Measurements from ENCODE around the gene GRAMD4.

GRAMD4 gene

GRCh38 chr22:46580940-46581537 is 39.1 kb upstream of the GRAMD4 start:
- Histone ChIP-seq H4K20me1 (peaks cover 28 to 76% (median 63%) of the 10 kb centered on the region in 11 experiments; a peak in 21 of 22 replicates), H3K4me1 (peaks cover 60 to 93% (median 90%) of the 10 kb centered on the region in 10 experiments), H3K36me3 (peaks cover 0 to 6% (median 0%) of the 10 kb centered on the region in 11 experiments; a peak in 2 of 22 replicates), H3K4me2 (peak overlapping the region; percentile 92 to 100 (median 98)), H3K4me3 (peak overlapping the region in 2 of 10 experiments; percentile 11 to 14; a peak in 1 of 20 replicates), H3K9ac (peak overlapping the region in 7 of 11 experiments; percentile 24 to 95 (median 91); a peak in 14 of 22 replicates), H3K27me3 (peaks cover 0 to 9% (median 0%) of the 10 kb centered on the region in 11 experiments; a peak in 3 of 22 replicates), H3K9me3 (replicated peaks in 1 of 11) (no peaks in the 10 kb centered on the region), H3K27ac (peak overlapping the region in 9 of 11 experiments; percentile 25 to 89 (median 43); a peak in 15 of 22 replicates)
- TF ChIP-seq Cebpa-rat (IDR thresholded peaks at IDR 0.05), result no peak

DNA sequence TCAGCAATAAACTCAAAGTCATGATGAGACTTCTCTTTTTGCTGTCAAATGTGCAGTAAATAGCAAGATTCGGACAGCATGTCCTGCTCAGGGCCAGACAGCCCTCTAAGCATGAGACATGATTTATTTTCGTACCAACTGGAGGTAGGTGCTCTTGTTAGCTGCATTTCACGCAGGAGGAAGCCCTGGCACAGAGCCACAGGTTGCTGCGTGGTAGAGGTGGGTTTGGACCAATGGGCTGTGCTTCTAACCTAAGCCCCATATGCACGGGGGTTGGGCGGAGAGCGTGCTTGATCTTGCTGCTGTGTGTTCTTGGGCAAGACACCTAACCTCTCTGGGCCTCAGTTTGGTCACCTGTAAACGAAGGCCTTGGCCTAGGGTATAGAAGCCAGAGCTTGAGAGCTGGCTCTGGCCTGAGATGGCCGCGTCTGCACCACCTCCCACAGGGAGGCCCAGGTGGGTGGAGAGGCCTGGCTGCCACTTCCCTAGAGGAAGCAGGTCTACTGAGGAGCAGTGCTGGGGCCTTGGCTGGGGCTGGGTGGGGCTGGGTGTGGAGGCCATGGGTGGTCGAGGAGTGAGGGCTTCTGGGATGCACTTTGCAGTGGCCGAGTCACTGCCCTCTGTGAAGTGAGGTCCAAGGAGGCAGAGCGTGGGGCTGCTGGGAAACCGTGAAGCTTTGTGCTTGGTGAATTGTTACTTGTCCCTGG is 38.5 kb upstream of the GRAMD4 start:
- Histone ChIP-seq H3K4me2 (peak overlapping the region; percentile 92 to 100 (median 98)), H4K20me1 (peaks cover 30 to 82% (median 68%) of the 10 kb centered on the region in 11 experiments; a peak in 21 of 22 replicates), H3K36me3 (peaks cover 0 to 6% (median 0%) of the 10 kb centered on the region in 11 experiments; a peak in 2 of 22 replicates), H3K9ac (peak overlapping the region in 9 of 11 experiments; percentile 25 to 95 (median 90); a peak in 14 of 22 replicates), H3K9me3 (replicated peaks in 1 of 11) (no peaks in the 10 kb centered on the region), H3K4me3 (peak overlapping the region in 2 of 10 experiments; percentile 1 to 43; a peak in 3 of 20 replicates), H3K27ac (peak overlapping the region in 9 of 11 experiments; percentile 25 to 89 (median 43); a peak in 17 of 22 replicates), H3K4me1 (peaks cover 60 to 93% (median 90%) of the 10 kb centered on the region in 10 experiments), H3K27me3 (peaks cover 0 to 9% (median 0%) of the 10 kb centered on the region in 11 experiments; a peak in 3 of 22 replicates)
- TF ChIP-seq Cebpa-rat (IDR thresholded peaks at IDR 0.05), result no peak

DNA sequence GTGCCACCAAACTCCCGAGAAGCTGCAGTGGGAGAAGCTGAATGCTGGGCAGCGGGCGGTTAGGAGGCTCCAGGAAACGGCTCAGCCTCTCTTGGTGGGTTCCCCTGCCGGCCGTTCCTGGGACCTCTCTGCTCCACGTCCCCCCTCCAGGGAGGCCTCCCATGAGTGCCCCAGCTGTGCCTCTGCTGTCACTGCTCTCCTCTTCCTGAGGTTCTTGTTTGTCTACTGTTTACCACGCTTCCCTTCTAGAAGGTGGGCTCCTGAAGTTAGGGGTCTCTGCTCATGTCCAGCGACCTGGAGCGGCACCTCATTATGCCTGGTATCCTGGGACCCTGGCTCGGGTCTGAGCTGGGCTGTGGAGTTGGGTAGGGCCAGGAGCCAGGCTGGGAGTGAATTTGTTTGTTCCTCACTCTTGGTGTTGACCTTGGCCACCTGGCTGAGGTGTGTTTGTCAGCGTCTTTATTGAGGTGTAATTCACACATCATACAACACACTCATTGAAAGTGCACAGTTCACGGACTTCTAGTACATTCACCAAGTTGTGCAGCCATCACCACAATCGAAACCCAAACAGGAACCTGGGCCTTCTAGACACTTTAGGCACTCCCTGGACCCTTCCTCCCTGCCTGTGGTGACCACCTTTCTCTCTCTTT is 37.8 kb upstream of the GRAMD4 start:
- peak overlapping the region in 2 of 10 experiments; percentile 1 to 43; a peak in 3 of 20 replicates for H3K4me3 ChIP-seq
- H3K9ac ChIP-seq, result peak overlapping the region in 9 of 11 experiments; percentile 24 to 92 (median 41); a peak in 12 of 22 replicates

GRCh38 chr22:46583571-46583970 is 36.6 kb upstream of the GRAMD4 start:
- no peak for TF ChIP-seq Cebpa-rat (IDR thresholded peaks at IDR 0.05)
- Histone ChIP-seq H3K4me3 (no peak overlapping the region), H3K4me1 (peaks cover 68 to 100% (median 98%) of the 10 kb centered on the region in 10 experiments), H3K4me2 (peak overlapping the region in 8 of 11 experiments; percentile 95 to 100 (median 98); a peak in 16 of 22 replicates), H3K27me3 (peaks cover 0 to 14% (median 0%) of the 10 kb centered on the region in 11 experiments; a peak in 5 of 22 replicates), H3K9me3 (replicated peaks in 1 of 11) (no peaks in the 10 kb centered on the region), H3K27ac (no peak overlapping the region), H4K20me1 (peaks cover 33 to 89% (median 69%) of the 10 kb centered on the region in 11 experiments; a peak in 21 of 22 replicates), H3K9ac (no peak overlapping the region), H3K36me3 (peaks cover 0 to 6% (median 0%) of the 10 kb centered on the region in 11 experiments; a peak in 2 of 22 replicates)

More for the DNA sequence above, 37.8 kb upstream of the GRAMD4 start:
- H3K36me3 ChIP-seq, result peaks cover 0 to 6% (median 0%) of the 10 kb centered on the region in 11 experiments; a peak in 2 of 22 replicates
- TF ChIP-seq Cebpa-rat (IDR thresholded peaks at IDR 0.05), result no peak
- no peaks in the 10 kb centered on the region for H3K9me3 ChIP-seq (replicated peaks in 1 of 11)
- H3K27ac ChIP-seq, result peak overlapping the region in 9 of 11 experiments; percentile 8 to 89 (median 43); a peak in 16 of 22 replicates
- peaks cover 67 to 100% (median 97%) of the 10 kb centered on the region in 10 experiments for H3K4me1 ChIP-seq
- peaks cover 36 to 89% (median 76%) of the 10 kb centered on the region in 11 experiments; a peak in 21 of 22 replicates for H4K20me1 ChIP-seq
- peaks cover 0 to 9% (median 0%) of the 10 kb centered on the region in 11 experiments; a peak in 3 of 22 replicates for H3K27me3 ChIP-seq
- H3K4me2 ChIP-seq, result peak overlapping the region; percentile 92 to 100 (median 98)

DNA sequence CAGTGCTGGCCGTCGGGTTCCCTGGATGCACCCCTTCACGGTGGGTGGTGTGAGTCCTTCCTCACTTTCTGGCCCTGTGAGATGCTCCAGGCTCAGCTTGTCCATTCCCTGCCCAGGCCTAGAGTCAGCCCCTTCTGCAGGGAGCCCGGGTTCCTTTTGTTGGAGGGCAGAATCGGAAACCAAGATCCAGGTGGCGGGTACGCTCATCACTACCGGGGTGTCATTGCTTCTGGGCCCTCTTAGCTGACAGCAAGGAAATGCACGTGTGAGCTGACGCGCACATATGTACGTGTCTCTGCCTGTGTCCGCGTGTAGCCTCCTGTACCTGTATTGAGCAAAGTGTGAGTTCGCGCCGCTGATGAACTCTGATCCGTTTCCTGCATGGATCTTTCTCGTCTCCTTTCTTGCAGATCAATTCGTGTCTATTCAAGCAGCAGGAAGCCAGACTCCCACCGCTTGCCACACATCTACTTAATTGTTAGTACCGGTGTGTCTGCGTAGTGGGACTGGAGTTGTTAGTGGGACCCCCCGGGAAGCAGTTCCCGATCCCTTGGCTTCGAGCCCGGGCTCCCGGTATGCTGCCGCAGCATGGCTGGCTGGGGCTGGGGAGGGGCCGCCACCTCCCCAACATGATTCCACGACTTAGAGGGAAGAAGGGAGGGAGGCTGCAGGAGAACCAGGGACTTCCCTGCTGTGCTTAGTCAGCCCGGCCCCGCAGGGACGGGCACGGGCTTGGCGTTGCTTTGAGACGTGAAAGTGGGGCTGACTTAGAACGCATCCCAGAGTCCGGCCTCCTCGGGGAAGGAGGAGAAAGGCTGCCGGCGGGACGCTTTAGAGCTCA is 35.9 kb upstream of the GRAMD4 start:
- Histone ChIP-seq H3K27ac (peak overlapping the region in 1 of 11 experiments; percentile 30; a peak in 1 of 22 replicates), H3K36me3 (peaks cover 0 to 6% (median 0%) of the 10 kb centered on the region in 11 experiments; a peak in 2 of 22 replicates), H4K20me1 (peaks cover 26 to 87% (median 63%) of the 10 kb centered on the region in 11 experiments; a peak in 21 of 22 replicates), H3K9me3 (replicated peaks in 1 of 11) (no peaks in the 10 kb centered on the region), H3K4me2 (peak overlapping the region in 8 of 11 experiments; percentile 95 to 100 (median 98); a peak in 15 of 22 replicates), H3K4me1 (peaks cover 68 to 100% (median 98%) of the 10 kb centered on the region in 10 experiments), H3K4me3 (no peak overlapping the region), H3K9ac (peak overlapping the region in 1 of 11 experiments; percentile 14; a peak in 1 of 22 replicates), H3K27me3 (peaks cover 0 to 15% (median 0%) of the 10 kb centered on the region in 11 experiments; a peak in 5 of 22 replicates)
- no peak for TF ChIP-seq Cebpa-rat (IDR thresholded peaks at IDR 0.05)

- peaks cover 14 to 82% (median 52%) of the 10 kb centered on the region in 11 experiments; a peak in 17 of 22 replicates for H4K20me1 ChIP-seq
- H3K9me3 ChIP-seq (replicated peaks in 1 of 11), result no peaks in the 10 kb centered on the region
Observed at GRCh38 chr22:46585340-46586122, 34.7 kb upstream of the GRAMD4 start.

More at GRCh38 chr22:46585340-46586122, 34.7 kb upstream of the GRAMD4 start:
- Histone ChIP-seq H3K27me3 (peaks cover 0 to 14% (median 0%) of the 10 kb centered on the region in 11 experiments; a peak in 5 of 22 replicates), H3K4me2 (peak overlapping the region in 7 of 11 experiments; percentile 8 to 100 (median 98); a peak in 11 of 22 replicates), H3K36me3 (peaks cover 0 to 6% (median 0%) of the 10 kb centered on the region in 11 experiments; a peak in 2 of 22 replicates), H3K9ac (no peak overlapping the region), H3K4me1 (peaks cover 68 to 100% (median 98%) of the 10 kb centered on the region in 10 experiments), H3K27ac (peak overlapping the region in 2 of 11 experiments; percentile 8 to 12; a peak in 3 of 22 replicates), H3K4me3 (no peak overlapping the region)
- TF ChIP-seq Cebpa-rat (IDR thresholded peaks at IDR 0.05), result no peak

Measured in BLaER1 treated with 17β-estradiol and CSF1 and Interleukin-3, amounts not matched to agents 10 nM and 100 nM (cell line).